K562 (cell line): ENCODE results near the gene BICD1.

ENCODE experiments used
- BRF1 ChIP-seq: IDR thresholded peaks from 3 replicates; pipeline ENCODE4 v1.6.1; 2011; ENCODE audit warnings: borderline replicate concordance, mild to moderate bottlenecking; ENCODE audit not compliant: insufficient read length; ENCODE audit errors: extremely low read depth
- EZH2 ChIP-seq: IDR thresholded peaks from 2 replicates; pipeline ENCODE4 v1.6.1; 2012; ENCODE audit warnings: low read depth, mild to moderate bottlenecking, inconsistent platforms, low read length, borderline replicate concordance
- KLF13 ChIP-seq: fragments of 450-650 bp; IDR thresholded peaks from 2 replicates; pipeline ENCODE4 v1.6.1; 2016; ENCODE audit warnings: missing genetic modification characterization, low read depth, mild to moderate bottlenecking, missing compliant biosample characterization, moderate library complexity, borderline replicate concordance
- MXI1 ChIP-seq: IDR thresholded peaks from 2 replicates; pipeline ENCODE4 v1.6.1; 2011; ENCODE audit warnings: low read depth, mild to moderate bottlenecking, improper control_type of control experiment, low read length
- SIN3A ChIP-seq, 2 experiments: fragments of 150-350 bp in 1 of 2; IDR thresholded peaks; 2 replicates each; pipeline ENCODE4 v1.6.1; 2011 to 2016; ENCODE audit warnings: borderline replicate concordance in 2 of 2, low read depth in 2 of 2, low read length in 2 of 2, mild to moderate bottlenecking in 2 of 2, moderate library complexity in 2 of 2; ENCODE audit not compliant: control insufficient read depth in 1 of 2
- SRSF3 ChIP-seq: fragments of 200-400 bp; formaldehyde crosslinking; IDR thresholded peaks from 2 replicates; pipeline ENCODE4 v1.6.1; 2016; ENCODE audit warnings: mild to moderate bottlenecking, low read length, moderate library complexity; ENCODE audit not compliant: insufficient read depth
- YBX1 ChIP-seq: fragments of 450-650 bp; IDR thresholded peaks from 2 replicates; pipeline ENCODE4 v1.7.1; 2016; ENCODE audit warnings: mild to moderate bottlenecking
- ZNF41 ChIP-seq: fragments of 250-450 bp; sonication (Bioruptor Pico); conservative IDR thresholded peaks from 2 replicates; pipeline ENCODE4 v1.4.0; 2020; ENCODE audit warnings: mild to moderate bottlenecking
- TF ChIP-seq, protein P1 (sequence below): fragments of 450-650 bp; formaldehyde crosslinking; IDR thresholded peaks from 2 replicates; pipeline ENCODE4 v1.4.0; 2022; ENCODE audit warnings: mild to moderate bottlenecking, moderate library complexity
- TF ChIP-seq, protein P2 (sequence below), 3 experiments: IDR thresholded peaks in 2 of 3; conservative IDR thresholded peaks in 1 of 3; 2 replicates each; pipeline ENCODE4 v1.5.1; 2011 to 2012; ENCODE audit warnings: low read length in 3 of 3, mild to moderate bottlenecking in 3 of 3, control low read depth in 2 of 3, improper control_type of control experiment in 1 of 3, inconsistent platforms in 1 of 3, low read depth in 1 of 3, mixed read lengths in 1 of 3, moderate library complexity in 1 of 3; ENCODE audit not compliant: insufficient read depth in 2 of 3
- TF ChIP-seq, protein P3 (sequence below), 2 experiments: fragments of 450-650 bp in 1 of 2; sonication (generic) in 1 of 2; formaldehyde crosslinking in 1 of 2; IDR thresholded peaks in 1 of 2; conservative IDR thresholded peaks in 1 of 2; 2 replicates each; pipeline versions ENCODE4 v1.6.1 to v1.8.1; 2016 to 2023; ENCODE audit warnings: mild to moderate bottlenecking in 2 of 2, moderate library complexity in 2 of 2, inconsistent platforms in 1 of 2, missing genetic modification reagents in 1 of 2
- TF ChIP-seq, protein P4 (sequence below): sonication (generic); formaldehyde crosslinking; IDR thresholded peaks from 2 replicates; pipeline ENCODE4 v1.5.0; 2020; ENCODE audit warnings: missing genetic modification reagents
- TF ChIP-seq, protein P5 (sequence below), 2 experiments: fragments of 450-650 bp in 1 of 2; sonication (generic) in 1 of 2; formaldehyde crosslinking in 1 of 2; IDR thresholded peaks; 2 replicates each; pipeline versions ENCODE4 v1.7.1 to v1.9.0; 2016 to 2022; ENCODE audit warnings: inconsistent platforms in 1 of 2, mild to moderate bottlenecking in 1 of 2, missing genetic modification reagents in 1 of 2

DNA sequence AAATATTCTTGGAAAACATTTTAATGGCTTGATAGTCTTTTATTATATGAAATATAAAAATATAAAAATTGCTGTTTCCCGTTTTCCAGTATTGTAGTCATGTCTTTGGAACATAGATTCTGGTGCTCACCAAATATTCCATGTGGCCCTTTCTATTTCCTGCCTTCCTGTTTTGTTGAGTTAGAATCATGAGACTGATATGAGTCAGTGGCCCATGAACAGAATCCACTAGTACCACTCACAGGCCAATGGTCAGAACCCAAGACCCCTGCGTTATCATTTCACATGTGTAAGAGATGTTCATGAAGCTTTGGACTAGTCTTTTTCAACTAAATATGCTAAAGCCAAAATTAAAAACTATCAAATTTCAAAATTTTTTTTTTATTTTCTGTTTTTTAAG is 56.9 kb downstream of the BICD1 start:
- TF ChIP-seq ZNF41 (CRISPR knock-in tag) (no peak), KLF13 (tag) (no peak), SRSF3 (no peak), EZH2 (no peak), MXI1 (no peak), BRF1 (no peak), YBX1 (no peak), SIN3A (IDR thresholded peaks at IDR 0.05; ENCODE audit: borderline replicate concordance in 2 of 2, control insufficient read depth in 1 of 2, low read depth in 2 of 2, low read length in 2 of 2) (no peak)
- TF ChIP-seq, protein P1, sequence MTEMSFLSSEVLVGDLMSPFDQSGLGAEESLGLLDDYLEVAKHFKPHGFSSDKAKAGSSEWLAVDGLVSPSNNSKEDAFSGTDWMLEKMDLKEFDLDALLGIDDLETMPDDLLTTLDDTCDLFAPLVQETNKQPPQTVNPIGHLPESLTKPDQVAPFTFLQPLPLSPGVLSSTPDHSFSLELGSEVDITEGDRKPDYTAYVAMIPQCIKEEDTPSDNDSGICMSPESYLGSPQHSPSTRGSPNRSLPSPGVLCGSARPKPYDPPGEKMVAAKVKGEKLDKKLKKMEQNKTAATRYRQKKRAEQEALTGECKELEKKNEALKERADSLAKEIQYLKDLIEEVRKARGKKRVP (CRISPR knock-in tag) = no peak
- TF ChIP-seq, protein P2, sequence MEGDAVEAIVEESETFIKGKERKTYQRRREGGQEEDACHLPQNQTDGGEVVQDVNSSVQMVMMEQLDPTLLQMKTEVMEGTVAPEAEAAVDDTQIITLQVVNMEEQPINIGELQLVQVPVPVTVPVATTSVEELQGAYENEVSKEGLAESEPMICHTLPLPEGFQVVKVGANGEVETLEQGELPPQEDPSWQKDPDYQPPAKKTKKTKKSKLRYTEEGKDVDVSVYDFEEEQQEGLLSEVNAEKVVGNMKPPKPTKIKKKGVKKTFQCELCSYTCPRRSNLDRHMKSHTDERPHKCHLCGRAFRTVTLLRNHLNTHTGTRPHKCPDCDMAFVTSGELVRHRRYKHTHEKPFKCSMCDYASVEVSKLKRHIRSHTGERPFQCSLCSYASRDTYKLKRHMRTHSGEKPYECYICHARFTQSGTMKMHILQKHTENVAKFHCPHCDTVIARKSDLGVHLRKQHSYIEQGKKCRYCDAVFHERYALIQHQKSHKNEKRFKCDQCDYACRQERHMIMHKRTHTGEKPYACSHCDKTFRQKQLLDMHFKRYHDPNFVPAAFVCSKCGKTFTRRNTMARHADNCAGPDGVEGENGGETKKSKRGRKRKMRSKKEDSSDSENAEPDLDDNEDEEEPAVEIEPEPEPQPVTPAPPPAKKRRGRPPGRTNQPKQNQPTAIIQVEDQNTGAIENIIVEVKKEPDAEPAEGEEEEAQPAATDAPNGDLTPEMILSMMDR (IDR thresholded peaks at IDR 0.05 in 2 of 3, conservative IDR thresholded peaks at IDR 0.05 in 1 of 3; ENCODE audit: insufficient read depth in 2 of 3, low read depth in 1 of 3, low read length in 3 of 3) = no peak
- TF ChIP-seq, protein P3, sequence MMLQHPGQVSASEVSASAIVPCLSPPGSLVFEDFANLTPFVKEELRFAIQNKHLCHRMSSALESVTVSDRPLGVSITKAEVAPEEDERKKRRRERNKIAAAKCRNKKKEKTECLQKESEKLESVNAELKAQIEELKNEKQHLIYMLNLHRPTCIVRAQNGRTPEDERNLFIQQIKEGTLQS (IDR thresholded peaks at IDR 0.05) = no peak
- TF ChIP-seq, protein P3 (CRISPR knock-in tag; conservative IDR thresholded peaks at IDR 0.05) = no peak
- TF ChIP-seq, protein P4, sequence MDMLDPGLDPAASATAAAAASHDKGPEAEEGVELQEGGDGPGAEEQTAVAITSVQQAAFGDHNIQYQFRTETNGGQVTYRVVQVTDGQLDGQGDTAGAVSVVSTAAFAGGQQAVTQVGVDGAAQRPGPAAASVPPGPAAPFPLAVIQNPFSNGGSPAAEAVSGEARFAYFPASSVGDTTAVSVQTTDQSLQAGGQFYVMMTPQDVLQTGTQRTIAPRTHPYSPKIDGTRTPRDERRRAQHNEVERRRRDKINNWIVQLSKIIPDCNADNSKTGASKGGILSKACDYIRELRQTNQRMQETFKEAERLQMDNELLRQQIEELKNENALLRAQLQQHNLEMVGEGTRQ (CRISPR knock-in tag) = no peak
- TF ChIP-seq, protein P5, sequence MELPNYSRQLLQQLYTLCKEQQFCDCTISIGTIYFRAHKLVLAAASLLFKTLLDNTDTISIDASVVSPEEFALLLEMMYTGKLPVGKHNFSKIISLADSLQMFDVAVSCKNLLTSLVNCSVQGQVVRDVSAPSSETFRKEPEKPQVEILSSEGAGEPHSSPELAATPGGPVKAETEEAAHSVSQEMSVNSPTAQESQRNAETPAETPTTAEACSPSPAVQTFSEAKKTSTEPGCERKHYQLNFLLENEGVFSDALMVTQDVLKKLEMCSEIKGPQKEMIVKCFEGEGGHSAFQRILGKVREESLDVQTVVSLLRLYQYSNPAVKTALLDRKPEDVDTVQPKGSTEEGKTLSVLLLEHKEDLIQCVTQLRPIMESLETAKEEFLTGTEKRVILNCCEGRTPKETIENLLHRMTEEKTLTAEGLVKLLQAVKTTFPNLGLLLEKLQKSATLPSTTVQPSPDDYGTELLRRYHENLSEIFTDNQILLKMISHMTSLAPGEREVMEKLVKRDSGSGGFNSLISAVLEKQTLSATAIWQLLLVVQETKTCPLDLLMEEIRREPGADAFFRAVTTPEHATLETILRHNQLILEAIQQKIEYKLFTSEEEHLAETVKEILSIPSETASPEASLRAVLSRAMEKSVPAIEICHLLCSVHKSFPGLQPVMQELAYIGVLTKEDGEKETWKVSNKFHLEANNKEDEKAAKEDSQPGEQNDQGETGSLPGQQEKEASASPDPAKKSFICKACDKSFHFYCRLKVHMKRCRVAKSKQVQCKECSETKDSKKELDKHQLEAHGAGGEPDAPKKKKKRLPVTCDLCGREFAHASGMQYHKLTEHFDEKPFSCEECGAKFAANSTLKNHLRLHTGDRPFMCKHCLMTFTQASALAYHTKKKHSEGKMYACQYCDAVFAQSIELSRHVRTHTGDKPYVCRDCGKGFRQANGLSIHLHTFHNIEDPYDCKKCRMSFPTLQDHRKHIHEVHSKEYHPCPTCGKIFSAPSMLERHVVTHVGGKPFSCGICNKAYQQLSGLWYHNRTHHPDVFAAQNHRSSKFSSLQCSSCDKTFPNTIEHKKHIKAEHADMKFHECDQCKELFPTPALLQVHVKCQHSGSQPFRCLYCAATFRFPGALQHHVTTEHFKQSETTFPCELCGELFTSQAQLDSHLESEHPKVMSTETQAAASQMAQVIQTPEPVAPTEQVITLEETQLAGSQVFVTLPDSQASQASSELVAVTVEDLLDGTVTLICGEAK (IDR thresholded peaks at IDR 0.05) = no peak
- TF ChIP-seq, protein P5 (CRISPR knock-in tag; IDR thresholded peaks at IDR 0.05) = no peak
